NCI-H510A treated with DMSO at 0.1 percent for 48 hours (cell line): ENCODE measurements around the gene TRAP1.
"Not testable (repeated sequence)": the region's sequence is repeated elsewhere in the genome, so short reads cannot be mapped to it uniquely, and the experiment has no call there.

Experiments used
- DNase-seq: peaks from one replicate; lab custom pipeline; 2025; lab: John Stamatoyannopoulos, UW

TRAP1 gene

GRCh38 chr16:3736116-3736515, 18.8 kb upstream of the TRAP1 start:
- DNase-seq: no peak

GRCh38 chr16:3735541-3735940, 18.2 kb upstream of the TRAP1 start:
- DNase-seq: no peak

- DNase-seq: no peak
Observed at GRCh38 chr16:3734758-3735221, 17.5 kb upstream of the TRAP1 start.

- DNase-seq: no peak
Observed at GRCh38 chr16:3734084-3734757, 16.9 kb upstream of the TRAP1 start.

GRCh38 chr16:3732171-3732570, 14.8 kb upstream of the TRAP1 start:
- DNase-seq: no peak

- DNase-seq: no peak
Observed at GRCh38 chr16:3731126-3731935, 14.0 kb upstream of the TRAP1 start.

GRCh38 chr16:3730161-3731125, 13.1 kb upstream of the TRAP1 start:
- DNase-seq: no peak

GRCh38 chr16:3729161-3730112, 12.1 kb upstream of the TRAP1 start:
- no peak for DNase-seq

GRCh38 chr16:3728424-3729160, 11.3 kb upstream of the TRAP1 start:
- no peak for DNase-seq

GRCh38 chr16:3727806-3728381, 10.6 kb upstream of the TRAP1 start:
- no peak for DNase-seq

- no peak for DNase-seq
Observed at GRCh38 chr16:3726021-3726687, 8.8 kb upstream of the TRAP1 start.

GRCh38 chr16:3725276-3725675, 8.0 kb upstream of the TRAP1 start:
- no peak for DNase-seq

GRCh38 chr16:3722508-3722907, 5.2 kb upstream of the TRAP1 start:
- no peak for DNase-seq

GRCh38 chr16:3720418-3720817, 3.1 kb upstream of the TRAP1 start:
- no peak for DNase-seq

- DNase-seq: no peak
Observed at GRCh38 chr16:3718628-3719027, 1.3 kb upstream of the TRAP1 start.

GRCh38 chr16:3718019-3718391, 681 bp upstream of the TRAP1 start:
- DNase-seq: no peak

- no peak for DNase-seq
Observed at GRCh38 chr16:3716831-3717234, 491 bp downstream of the TRAP1 start.

- no peak for DNase-seq
Observed at GRCh38 chr16:3715430-3715829, 1.9 kb downstream of the TRAP1 start.

- DNase-seq: not testable (repeated sequence)
Observed at GRCh38 chr16:3714378-3714777, 2.9 kb downstream of the TRAP1 start.
